Left colon (tissue), 2 donors: ENCODE results near the gene TEC. TPM values are rescaled to one million over a fixed set of nuclear protein-coding genes. Genes with fewer than 3 reads are reported as not detected.

Experiments used
- ATAC-seq: fragments of 200-7000 bp; cut with Tn5 transposase; one replicate; pipeline ENCODE4 v1.9.1; 2020; ENCODE audit warnings: mild to moderate bottlenecking, moderate library complexity
- DNase-seq, 2 donors: peaks; one replicate each; pipeline ENCODE4 v3.0.0-alpha.2; 2020
- intact Hi-C, 2 donors: fragments of 100-400 bp; cut with DNase I in 1 of 2; cut with micrococcal nuclease in 1 of 2; formaldehyde crosslinking; loops; one replicate each; pipeline versions ENCODE4 v1.11.2 to v1.14.0; 2022; cut with DNase I, micrococcal nuclease
- total RNA-seq, 2 donors: library from RNA; stranded (reverse); fragmentation: NEBNext Ultra II Directional; extraction: Animal tissue kit (Norgen Biotek cat#: 25700); gene quantifications; one replicate each; pipeline ENCODE4 v1.2.1, GENCODE V29; 2021
- donor health status: DM: no; HTN: no; CAD: no.
- donor health status: DM: yes; HTN: yes; CAD: no.

The TEC gene
- total RNA-seq, 2 donors from 2014 or later: 3.1 to 3.6 TPM

DNA sequence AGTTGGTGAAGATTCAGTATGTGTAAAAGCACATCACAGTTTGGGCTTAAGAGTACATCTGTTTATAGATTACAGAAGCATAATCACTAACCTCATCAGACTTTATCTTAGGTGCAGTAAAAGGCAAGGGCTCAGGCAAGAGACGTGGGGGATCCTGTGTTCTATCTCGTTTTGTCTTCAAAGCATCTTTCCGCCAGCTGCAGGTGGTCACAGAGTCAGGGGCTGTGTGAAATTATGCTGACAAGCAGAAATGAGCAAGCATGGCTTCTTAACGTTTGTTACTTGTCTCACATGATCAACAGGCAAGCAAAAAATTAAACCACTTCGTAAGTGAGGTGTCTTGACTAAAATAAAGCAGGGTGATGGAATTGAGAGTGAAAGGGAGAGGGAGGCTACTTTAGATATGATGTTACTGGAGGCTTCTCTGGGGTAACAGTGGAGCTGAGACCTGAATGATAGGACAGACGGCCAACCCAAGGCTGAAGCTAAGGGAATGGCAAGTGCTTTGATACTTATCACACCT lies 1.4 kb upstream of the TEC start:
- ATAC-seq: no peak
- intact Hi-C loops: no loop called here
- no peak for DNase-seq

DNA sequence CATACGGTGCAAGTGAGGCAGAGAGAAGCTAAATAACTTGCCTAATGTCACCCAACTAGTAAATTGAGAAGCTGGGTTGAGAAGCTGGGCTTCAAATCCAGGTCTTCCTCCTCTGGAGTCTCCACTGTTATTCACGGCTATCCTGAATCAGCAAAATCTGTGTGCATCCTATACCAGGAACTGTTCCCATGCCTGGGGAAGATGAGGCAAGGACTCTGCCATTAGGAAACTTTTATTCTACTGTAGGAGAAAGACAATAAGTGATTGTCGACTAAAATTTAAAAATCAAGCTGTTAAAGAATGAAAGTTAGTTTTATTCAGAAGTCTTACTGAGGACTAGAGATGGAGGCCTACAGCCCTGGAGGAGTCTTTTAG lies 872 bp upstream of the TEC start:
- DNase-seq (no peak), ATAC-seq (no peak)
- intact Hi-C loops: no loop called here

DNA sequence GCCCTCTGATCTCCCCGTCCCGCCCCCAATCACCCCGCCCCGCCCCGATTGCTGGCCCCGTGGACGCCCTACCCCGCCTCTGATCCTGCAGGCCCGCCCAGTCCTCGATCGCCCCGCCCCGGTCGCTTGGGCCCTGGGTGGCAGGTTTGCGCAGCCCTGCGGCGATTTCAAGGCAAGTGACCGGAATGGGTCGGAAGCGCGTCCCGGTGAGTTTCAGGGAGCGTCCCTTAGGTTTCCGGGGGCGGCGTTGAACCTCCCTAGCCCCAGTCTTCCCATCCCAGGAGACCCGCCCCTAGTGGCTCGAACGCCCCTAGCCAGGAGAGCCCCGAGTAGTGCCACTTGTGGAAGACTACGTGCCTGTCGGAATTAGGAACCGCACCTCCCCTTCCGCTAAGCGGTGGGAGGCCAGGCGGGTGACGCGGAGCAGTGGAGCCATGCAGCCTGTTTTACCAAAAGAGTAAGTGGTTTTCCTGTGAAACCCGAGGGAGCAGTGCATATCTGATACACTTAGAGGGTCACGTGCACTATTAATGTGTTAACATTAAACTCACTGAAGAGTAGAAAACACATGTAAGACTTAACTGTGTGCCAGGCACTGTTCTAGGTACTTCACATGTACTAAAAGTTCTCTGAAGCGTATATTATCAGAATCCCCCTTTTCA lies 354 bp upstream of the TEC start:
- intact Hi-C loops: no loop called here
- DNase-seq (peak; percentile 95 to 97), ATAC-seq (peak; percentile 89)

DNA sequence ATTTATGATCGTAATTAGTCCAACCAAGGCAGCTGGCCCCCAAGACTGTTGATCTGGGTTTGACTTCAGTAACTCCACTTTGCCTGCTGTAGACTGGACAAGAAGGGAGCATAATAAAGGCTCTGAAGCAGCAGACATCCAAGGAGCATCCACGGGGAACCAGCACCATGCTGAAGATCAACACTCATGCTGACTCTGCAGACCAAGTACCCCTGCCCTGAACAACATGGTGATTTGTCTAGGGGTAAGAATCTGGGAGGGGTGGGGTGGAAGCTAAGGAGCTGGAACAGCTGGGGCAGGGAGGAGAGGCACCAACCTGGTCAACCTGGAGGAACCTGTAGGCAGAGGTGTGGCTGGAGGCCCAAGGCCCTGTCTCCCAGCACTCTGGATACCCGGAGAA lies 2.1 kb downstream of the TEC start:
- intact Hi-C loops: no loop called here
- DNase-seq (no peak), ATAC-seq (no peak)

DNA sequence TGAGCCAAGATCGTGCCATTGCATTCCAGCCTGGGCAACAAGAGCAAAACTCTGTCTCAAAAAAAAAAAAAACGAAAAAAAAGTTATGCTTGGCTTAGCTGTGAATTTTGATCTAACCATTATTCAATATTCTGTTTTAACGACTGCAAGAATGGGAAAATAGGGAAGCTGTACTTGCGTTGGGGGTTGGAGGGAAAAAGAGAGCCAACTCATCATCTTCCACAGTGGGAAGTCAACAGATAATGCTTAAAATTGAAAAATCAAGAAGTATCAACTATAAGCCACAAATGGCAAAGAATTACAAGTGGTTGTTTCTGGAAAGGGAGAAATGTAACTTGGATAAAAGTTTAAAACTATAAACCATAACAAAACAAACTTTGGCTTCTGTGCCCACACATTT lies 2.9 kb downstream of the TEC start:
- DNase-seq (no peak), ATAC-seq (no peak)
- intact Hi-C loops: no loop called here

DNA sequence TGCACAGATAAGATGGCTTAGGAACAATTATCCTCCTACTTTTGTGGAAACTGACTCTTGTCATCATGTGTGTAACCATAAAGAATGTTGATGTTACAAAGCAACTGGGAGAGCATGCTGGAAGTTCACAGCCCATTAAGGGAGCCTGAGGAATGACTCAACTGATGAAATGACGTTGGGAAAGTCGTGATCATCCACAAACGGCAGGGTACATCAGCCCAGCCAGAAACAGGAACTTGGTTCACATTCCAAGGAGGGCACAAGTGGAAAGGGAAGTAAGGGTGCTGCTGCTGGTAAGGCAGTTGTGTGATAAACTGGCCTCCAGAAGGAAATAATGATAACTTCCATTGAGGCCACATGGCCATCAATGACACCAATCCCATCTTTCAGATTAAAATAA lies 6.7 kb downstream of the TEC start:
- DNase-seq (no peak), ATAC-seq (no peak)
- intact Hi-C loops: no loop called here

DNA sequence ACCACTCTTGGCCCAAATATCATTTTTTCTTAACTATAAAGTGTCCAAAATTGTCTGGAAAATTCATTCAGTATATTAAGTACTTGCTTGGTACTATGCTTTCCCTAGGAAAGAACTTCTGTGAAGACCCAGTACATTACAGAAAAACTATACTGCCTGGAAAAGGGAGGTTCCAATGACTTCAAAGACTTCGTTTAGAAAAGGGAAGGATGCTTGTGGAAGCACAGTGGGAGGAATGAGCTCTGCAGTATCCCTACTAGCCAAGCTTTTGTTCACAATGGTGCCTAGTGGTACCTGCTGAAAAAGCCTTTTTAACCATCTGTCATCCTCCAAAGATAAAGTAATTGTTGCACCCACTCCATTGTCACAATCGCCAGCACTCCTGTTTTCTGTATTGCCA lies 7.2 kb downstream of the TEC start:
- intact Hi-C loops: no loop called here
- no peak for ATAC-seq
- DNase-seq: no peak

DNA sequence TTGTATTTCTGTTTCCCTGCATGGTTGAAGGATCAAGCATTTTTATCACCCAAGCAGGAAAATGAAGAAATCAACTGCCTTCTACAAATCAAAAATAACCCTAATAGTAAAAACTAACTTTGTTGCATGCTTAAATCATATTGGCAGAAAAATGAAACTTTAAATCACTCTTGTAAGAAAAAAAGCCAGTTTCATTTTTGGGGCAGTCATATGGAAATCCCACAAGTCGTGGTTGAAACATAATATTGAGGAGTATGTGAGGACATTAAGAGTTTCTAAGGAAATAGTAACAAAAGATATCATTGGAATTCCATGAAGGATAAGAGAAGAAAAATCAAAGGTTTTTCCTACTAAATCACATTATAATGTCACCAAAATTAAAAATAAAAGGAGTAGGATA lies 8.4 kb downstream of the TEC start:
- intact Hi-C loops: no loop called here
- ATAC-seq: no peak
- DNase-seq: no peak

DNA sequence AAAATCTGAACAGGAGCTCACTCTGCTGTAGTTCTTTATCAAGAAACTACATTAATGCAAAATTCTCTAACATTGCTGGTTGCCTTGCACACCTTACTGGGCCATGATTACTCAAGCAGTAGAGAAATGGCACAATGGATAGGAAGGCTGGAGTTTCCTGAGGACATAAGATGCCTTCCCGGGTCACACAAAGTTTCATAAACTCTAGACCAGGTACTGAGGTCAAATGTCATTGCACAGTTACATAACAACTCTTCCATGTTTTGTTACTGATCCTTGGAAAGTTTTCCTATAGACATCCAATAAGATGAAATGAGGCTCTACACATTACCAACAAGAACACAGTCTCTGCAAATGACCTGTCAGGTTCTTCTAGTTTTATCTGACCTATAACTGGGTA lies 9.9 kb downstream of the TEC start:
- ATAC-seq (no peak), DNase-seq (no peak)
- intact Hi-C loops: no loop called here

DNA sequence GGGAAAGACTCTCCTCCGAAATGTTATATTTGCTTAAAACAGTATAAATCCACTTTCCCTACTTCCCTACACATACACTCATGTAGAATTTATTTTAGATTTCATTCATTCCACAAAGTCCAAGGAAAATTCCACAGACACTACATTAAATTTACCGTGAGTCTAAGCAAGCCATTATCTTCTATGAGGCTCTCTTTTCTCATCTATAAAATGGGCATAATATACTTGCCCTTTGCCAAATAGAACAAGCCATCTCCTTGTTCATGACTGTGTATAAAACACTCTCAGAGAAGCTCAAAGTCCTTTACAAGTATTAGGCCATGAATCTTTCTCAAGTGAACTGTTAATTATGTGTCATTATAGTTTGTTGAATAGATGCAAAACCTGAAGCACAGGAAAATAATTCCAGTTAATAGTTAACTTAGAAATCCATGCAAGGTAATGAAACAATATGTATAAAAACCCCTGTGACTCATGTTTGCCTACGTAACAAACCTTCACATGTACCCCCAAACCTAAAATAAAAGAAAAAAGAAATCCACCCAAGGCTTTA lies 10.7 kb downstream of the TEC start:
- peak; percentile 82 for ATAC-seq
- intact Hi-C loops: no loop called here
- no peak for DNase-seq

DNA sequence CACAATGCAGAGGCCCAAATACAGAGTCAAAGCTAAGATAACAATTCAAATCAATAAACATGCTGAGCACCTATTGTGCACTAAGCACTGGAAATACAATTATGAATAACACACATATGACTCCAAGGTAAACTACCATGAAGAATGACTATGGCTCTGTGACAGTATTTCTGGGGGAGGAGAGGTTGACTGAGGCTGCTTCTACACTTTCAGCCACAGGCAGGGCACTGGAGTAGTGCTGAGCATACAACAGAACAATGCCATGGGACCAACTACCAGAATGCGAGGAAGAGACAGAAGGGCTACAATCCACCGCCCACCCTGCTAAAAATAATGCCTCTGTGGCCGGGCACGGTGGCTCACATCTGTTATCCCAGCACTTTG lies 13.7 kb downstream of the TEC start:
- ATAC-seq (no peak), DNase-seq (no peak)
- intact Hi-C loops: no loop called here

DNA sequence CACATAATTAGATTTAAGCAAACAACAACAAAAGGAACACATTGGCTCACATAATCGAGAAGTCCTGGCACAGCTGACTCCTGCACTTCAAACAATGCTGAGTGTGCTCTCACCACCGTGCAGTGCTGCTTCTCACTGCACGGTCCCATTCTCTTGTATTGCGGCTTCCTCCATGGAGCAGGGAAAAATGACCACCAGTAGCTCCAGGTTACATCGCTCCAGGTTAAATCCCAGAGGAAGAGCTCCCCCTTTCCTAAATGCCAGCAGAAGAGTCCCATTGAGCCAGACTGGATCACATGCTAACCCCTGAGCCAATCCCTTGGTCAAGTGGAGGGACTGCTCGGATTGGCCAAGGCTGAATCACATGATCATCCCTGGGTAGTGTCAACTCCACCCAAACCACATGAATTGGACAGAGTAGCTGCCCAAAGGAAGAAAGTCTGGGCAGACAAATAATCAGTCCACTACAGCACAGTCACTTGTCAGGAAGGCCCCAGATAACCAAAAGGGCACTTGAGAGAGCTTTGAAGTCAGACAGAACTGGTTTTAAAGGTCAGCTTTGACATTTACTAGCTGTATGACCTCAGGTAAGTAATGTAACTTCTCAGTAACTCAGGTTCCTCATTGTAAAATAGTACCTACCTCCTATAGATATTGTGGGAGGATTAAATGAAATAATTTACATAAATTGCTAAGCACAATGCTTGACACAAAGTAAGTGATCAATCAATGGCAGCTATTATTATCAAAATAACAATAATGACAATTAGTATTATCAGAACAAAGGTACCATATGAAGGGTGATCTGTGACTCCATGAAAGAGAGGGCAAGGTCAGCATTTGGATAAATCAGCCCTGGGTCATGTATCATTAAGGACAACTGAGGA lies 14.3 kb downstream of the TEC start:
- intact Hi-C loops: no loop called here
- DNase-seq (no peak), ATAC-seq (peak; percentile 30)

DNA sequence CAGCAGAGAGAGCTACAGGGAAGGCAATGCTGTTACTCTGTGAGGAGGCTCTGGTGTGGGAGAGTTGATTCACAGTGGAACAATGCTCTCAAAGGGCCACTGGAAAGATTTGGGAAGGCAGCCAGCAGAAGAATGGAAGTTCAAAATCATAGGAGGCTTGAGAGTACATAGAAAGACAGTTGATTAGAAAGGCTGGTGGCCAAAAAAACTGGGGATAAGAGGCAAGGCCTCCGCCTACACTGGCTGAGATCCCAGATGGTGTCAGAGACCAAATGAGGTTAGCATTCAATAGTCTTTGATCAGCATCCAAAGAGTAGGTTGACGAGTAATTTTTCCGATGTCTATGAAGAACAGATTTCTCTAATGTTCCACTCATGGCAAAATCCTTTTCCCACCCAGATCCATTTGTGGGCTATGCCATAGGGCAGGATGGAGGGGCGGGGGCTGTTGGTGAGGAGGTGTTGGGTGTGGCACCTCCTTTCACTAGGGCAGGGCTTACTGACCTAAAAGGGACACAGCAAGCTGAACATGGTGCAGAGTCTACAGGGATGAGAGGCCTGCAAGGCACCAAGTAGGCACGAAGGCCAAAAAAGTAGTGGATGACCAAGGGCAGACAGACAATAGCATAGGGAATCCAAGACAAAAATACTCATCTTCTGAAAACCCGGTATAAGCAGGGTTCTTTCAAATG lies 15.1 kb downstream of the TEC start:
- ATAC-seq (peak; percentile 27), DNase-seq (no peak)
- intact Hi-C loops: no loop called here

DNA sequence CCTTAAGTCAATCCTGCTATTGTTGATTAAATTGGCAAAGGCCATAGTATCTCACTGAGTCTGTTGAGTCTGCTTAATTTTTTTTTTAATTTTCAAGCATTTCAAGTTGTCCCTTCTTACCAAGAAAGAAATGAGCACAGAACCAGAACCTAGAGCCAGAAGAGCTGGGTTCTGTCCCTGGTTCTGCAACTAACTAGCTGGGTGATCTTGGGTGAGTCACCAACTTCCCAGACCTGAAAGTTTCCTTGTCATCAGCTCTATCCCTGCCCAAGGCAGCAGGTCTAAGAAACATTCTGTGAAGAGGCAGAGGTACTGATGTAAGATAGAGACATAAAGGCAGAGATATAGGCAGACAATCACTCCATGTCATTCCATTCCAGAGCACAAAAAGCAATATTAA lies 17.3 kb downstream of the TEC start:
- ATAC-seq (no peak), DNase-seq (no peak)
- intact Hi-C loops: no loop called here

DNA sequence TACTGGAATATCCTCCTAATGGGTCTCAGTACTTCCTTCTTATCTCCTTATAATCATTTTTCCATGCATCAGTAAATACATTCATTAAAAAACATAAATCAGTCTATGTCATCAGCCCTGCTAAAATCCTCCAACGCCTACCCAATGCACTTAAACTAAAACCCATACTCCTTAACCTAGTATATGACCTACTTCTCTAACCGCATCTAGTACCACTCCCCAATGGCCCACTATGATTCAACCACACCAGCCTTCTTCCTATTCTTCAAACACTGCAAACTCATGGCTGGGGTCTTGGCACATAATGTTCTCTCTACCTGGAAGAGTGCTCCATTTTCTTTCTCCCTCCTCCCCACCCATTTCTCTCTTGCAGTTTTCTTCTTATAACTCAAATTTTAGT lies 18.7 kb downstream of the TEC start:
- intact Hi-C loops: no loop called here
- DNase-seq (no peak), ATAC-seq (no peak)

DNA sequence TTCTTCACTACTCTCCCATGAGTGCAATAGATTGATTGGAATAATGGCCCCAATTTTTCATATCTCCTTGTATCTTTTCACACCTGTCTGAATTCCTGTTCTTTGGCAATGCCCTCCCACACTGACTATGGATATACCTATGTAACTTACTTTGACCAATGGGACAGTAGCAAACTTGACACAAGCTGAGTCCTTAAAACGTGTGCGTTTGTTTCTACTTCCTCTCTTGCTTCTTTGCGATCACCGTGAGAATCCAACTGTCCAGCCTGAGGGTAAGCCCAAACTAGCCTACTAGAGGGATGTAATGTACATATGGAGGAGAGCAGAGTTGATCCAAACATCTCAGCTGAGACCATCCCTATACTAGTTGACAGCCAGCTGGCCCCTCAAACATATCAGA lies 19.3 kb downstream of the TEC start:
- no peak for ATAC-seq
- DNase-seq: no peak
- intact Hi-C loops: no loop called here

DNA sequence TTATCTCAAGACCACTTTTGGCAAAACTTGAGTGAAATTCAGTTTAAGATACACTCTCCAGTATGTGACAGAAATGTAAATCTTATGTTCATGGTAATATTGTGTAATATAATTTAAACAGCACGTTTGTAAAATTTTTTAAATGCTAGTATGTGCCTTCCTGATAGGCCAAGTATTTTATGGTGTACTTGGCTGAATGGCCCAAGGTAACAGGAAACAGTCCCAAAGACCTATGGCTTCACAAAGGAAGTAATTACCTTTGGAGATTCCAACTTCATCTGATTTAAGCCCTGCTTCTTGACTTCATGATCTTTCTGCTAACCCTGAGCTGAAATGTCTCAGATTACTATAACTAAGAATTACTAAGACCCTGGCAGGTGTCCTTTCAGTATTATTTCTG lies 20.3 kb downstream of the TEC start:
- ATAC-seq: peak; percentile 82
- intact Hi-C loops: no loop called here
- DNase-seq: no peak

DNA sequence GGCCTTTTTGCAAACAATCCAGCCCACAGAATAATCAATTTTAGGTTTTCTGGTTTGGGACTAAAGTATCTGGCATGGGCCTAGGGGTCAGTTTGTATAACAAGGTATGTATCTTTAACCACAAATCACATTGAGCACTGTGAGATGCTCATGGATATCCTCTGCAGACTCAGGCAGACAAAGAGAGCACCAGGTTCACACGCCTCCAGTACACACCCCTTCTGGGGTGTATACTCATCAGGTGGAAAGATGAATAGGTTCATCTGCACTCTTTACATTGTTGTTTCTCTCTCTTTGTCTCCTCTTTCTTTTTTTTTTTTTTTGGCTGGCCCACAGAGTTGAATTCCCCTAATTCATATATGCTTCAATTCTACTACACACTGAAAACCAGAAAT lies 21.1 kb downstream of the TEC start:
- no peak for DNase-seq
- peak; percentile 74 for ATAC-seq
- intact Hi-C loops: no loop called here

DNA sequence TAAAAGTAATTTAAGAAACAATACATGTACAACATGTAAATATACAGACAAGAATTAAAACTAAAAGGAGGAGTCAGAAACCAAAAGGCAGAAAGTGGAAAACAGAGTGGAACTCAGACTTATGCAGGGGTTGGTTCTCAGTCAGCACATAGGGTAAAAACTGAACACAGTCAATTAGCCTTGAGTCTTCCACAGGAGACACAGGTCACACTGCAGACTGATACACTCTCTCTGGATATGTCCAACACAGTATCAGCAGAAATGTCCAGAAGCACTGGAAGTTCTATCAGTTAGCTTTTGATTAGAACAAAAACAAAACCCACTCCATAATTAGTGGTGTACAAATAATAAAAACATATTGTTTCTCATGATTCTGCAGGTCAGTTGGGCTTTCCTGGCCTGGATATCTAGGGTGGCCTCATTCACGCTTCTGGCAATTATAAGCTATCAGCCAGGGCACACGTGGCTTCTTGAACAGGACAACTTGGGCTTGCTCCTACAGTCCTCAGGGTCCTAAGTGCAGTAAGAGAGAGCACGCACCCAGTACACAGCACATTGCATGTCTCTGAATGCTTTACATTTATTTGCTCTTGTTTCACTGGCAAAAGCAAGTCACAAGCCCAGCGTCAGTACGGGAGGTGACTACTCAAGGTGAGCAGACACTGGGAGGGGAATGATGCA lies 21.6 kb downstream of the TEC start:
- no peak for DNase-seq
- ATAC-seq: no peak
- intact Hi-C loops: no loop called here
